Fibroblast of the aortic adventitia (primary cell): ENCODE results near the gene OR2V1. TPM values are rescaled to one million over a fixed set of nuclear protein-coding genes. Genes with fewer than 3 reads are reported as not detected.

Experiments used
- total RNA-seq: library from RNA; depleted of rRNA; stranded (reverse); fragments of >200 nt; gene quantifications from 2 replicates; pipeline ENCODE4 v1.2.3, GENCODE V29; 2012; ENCODE audit warnings: low replicate concordance

OR2V1 gene
- total RNA-seq, 1 donor = not detected

Other genes starting within 250 kb of the OR2V1 start
- gene BTNL8, start 232.0 kb downstream of the OR2V1 start, total RNA-seq = not detected in 2 replicates
- not detected in 2 replicates for gene BTNL3, start 142.3 kb downstream of the OR2V1 start, total RNA-seq
- gene BTNL9, start 90.9 kb downstream of the OR2V1 start, total RNA-seq = not detected in 2 replicates
- gene OR2V2, start 16.4 kb upstream of the OR2V1 start, total RNA-seq = not detected in 2 replicates
- 0.74 and 3.3 TPM in 2 replicates for gene TRIM7, start 74.0 kb upstream of the OR2V1 start, total RNA-seq
- 12.7 and 19.1 TPM in 2 replicates for gene TRIM41, start 92.1 kb upstream of the OR2V1 start, total RNA-seq
- 2,117 and 4,931 TPM in 2 replicates for gene RACK1, start 112.7 kb upstream of the OR2V1 start, total RNA-seq
- 7.4 and 15.6 TPM in 2 replicates for gene TRIM52, start 130.0 kb upstream of the OR2V1 start, total RNA-seq
- 0.54 TPM in 1 of 2 replicates, not detected in the other for gene OR4F3, start 236.1 kb upstream of the OR2V1 start, total RNA-seq